HG02678 (cell line): ENCODE measurements around the gene ITSN2.
"Not testable (repeated sequence)": the region's sequence is repeated elsewhere in the genome, so short reads cannot be mapped to it uniquely, and the experiment has no call there.

Experiments
- ATAC-seq: cut with Tn5 transposase; IDR thresholded peaks from one replicate; pipeline ENCODE4 v1.9.1; 2021; ENCODE audit warnings: mild to moderate bottlenecking, moderate library complexity; ENCODE audit not compliant: unreplicated experiment

The ITSN2 gene

GRCh38 chr2:24222946-24223345 lies 137.4 kb downstream of the ITSN2 start:
- ATAC-seq = no peak

GRCh38 chr2:24221343-24222050 lies 138.8 kb downstream of the ITSN2 start:
- no peak for ATAC-seq

GRCh38 chr2:24220554-24221291 lies 139.6 kb downstream of the ITSN2 start:
- ATAC-seq = no peak

GRCh38 chr2:24214880-24215279 lies 145.5 kb downstream of the ITSN2 start:
- peak; percentile 64 for ATAC-seq

- no peak for ATAC-seq
These were observed 148.9 kb downstream of the ITSN2 start for GRCh38 chr2:24211408-24211807.

GRCh38 chr2:24210723-24211122 lies 149.6 kb downstream of the ITSN2 start:
- no peak for ATAC-seq

- no peak for ATAC-seq
These were observed 150.3 kb downstream of the ITSN2 start for GRCh38 chr2:24210106-24210455.

- no peak for ATAC-seq
These were observed 150.8 kb downstream of the ITSN2 start for GRCh38 chr2:24209389-24210105.

- no peak for ATAC-seq
These were observed 151.8 kb downstream of the ITSN2 start for GRCh38 chr2:24208490-24208889.

- ATAC-seq = no peak
These were observed 153.0 kb downstream of the ITSN2 start for GRCh38 chr2:24207359-24207758.

- ATAC-seq = no peak
These were observed 153.6 kb downstream of the ITSN2 start for GRCh38 chr2:24206714-24207113.

- ATAC-seq = no peak
These were observed 154.1 kb downstream of the ITSN2 start for GRCh38 chr2:24206242-24206641.

GRCh38 chr2:24205131-24205530 lies 155.2 kb downstream of the ITSN2 start:
- no peak for ATAC-seq

GRCh38 chr2:24204505-24204904 lies 155.8 kb downstream of the ITSN2 start:
- ATAC-seq = no peak

GRCh38 chr2:24203787-24204150 lies 156.6 kb downstream of the ITSN2 start:
- no peak for ATAC-seq

GRCh38 chr2:24203029-24203786 lies 157.1 kb downstream of the ITSN2 start:
- ATAC-seq = no peak

- no peak for ATAC-seq
These were observed 159.5 kb downstream of the ITSN2 start for GRCh38 chr2:24200799-24201198.

- no peak for ATAC-seq
These were observed 160.3 kb downstream of the ITSN2 start for GRCh38 chr2:24199968-24200590.

GRCh38 chr2:24197213-24197612 lies 163.1 kb downstream of the ITSN2 start:
- not testable (repeated sequence) for ATAC-seq

GRCh38 chr2:24191848-24192247 lies 168.5 kb downstream of the ITSN2 start:
- ATAC-seq = no peak

GRCh38 chr2:24191156-24191555 lies 169.2 kb downstream of the ITSN2 start:
- no peak for ATAC-seq
